Sigmoid colon (tissue), 4 donors: ENCODE data around the gene SLC26A9.

Experiments used
- EP300 ChIP-seq, 4 donors: sonication (generic); formaldehyde crosslinking; IDR thresholded peaks; one replicate each; pipeline ENCODE4 v1.6.1; 2017; ENCODE audit warnings: antibody characterized with exemption in 4 of 4
- POLR2AphosphoS5 ChIP-seq, 4 donors: sonication (generic); formaldehyde crosslinking; IDR thresholded peaks; one replicate each; pipeline ENCODE4 v1.6.1; 2017; ENCODE audit warnings: antibody characterized with exemption in 4 of 4
- TF ChIP-seq, protein P1 (sequence below), 4 experiments: fragments of 450-650 bp in 3 of 4; fragments of 200-600 bp in 1 of 4; IDR thresholded peaks; one replicate each; pipeline ENCODE4 v1.5.1; 2016 to 2019; ENCODE audit warnings: antibody characterized with exemption in 4 of 4, mild to moderate bottlenecking in 3 of 4, moderate library complexity in 2 of 4

- TF ChIP-seq, protein P1, sequence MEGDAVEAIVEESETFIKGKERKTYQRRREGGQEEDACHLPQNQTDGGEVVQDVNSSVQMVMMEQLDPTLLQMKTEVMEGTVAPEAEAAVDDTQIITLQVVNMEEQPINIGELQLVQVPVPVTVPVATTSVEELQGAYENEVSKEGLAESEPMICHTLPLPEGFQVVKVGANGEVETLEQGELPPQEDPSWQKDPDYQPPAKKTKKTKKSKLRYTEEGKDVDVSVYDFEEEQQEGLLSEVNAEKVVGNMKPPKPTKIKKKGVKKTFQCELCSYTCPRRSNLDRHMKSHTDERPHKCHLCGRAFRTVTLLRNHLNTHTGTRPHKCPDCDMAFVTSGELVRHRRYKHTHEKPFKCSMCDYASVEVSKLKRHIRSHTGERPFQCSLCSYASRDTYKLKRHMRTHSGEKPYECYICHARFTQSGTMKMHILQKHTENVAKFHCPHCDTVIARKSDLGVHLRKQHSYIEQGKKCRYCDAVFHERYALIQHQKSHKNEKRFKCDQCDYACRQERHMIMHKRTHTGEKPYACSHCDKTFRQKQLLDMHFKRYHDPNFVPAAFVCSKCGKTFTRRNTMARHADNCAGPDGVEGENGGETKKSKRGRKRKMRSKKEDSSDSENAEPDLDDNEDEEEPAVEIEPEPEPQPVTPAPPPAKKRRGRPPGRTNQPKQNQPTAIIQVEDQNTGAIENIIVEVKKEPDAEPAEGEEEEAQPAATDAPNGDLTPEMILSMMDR (IDR thresholded peaks at IDR 0.05) = no peak
- TF ChIP-seq POLR2AphosphoS5 (IDR thresholded peaks at IDR 0.05) (no peak), EP300 (IDR thresholded peaks at IDR 0.05) (no peak)
These were observed 2.5 kb downstream of the SLC26A9 start for GRCh38 chr1:205940710-205941109.
